Measurements from ENCODE around the gene OTOG.

Gene OTOG

DNA sequence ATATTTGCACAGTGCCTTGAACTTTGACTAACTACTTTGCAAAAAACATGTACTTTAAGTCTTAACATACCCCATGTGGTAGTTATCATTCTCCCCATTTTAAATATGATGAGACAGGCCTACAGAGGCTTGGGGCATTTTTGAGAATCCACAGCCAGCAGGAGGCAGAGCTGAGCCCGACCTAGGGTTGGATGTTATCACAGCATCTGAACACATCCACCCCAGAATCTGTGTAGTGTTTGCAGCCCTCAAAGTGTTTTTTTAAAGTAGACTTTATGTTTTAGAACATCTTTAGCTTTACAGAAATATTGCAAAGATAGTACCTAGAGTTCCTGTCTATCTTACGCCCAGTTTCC, 17.6 kb downstream of the OTOG start:
- H3K4me3 ChIP-seq (ENCODE audit: low read depth in 1 of 2, low read length in 1 of 2): no peak overlapping the region
- no peak overlapping the region for H3K27ac ChIP-seq
- H3K9me3 ChIP-seq: no peaks in the 10 kb centered on the region
- TF ChIP-seq, protein P1, sequence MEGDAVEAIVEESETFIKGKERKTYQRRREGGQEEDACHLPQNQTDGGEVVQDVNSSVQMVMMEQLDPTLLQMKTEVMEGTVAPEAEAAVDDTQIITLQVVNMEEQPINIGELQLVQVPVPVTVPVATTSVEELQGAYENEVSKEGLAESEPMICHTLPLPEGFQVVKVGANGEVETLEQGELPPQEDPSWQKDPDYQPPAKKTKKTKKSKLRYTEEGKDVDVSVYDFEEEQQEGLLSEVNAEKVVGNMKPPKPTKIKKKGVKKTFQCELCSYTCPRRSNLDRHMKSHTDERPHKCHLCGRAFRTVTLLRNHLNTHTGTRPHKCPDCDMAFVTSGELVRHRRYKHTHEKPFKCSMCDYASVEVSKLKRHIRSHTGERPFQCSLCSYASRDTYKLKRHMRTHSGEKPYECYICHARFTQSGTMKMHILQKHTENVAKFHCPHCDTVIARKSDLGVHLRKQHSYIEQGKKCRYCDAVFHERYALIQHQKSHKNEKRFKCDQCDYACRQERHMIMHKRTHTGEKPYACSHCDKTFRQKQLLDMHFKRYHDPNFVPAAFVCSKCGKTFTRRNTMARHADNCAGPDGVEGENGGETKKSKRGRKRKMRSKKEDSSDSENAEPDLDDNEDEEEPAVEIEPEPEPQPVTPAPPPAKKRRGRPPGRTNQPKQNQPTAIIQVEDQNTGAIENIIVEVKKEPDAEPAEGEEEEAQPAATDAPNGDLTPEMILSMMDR (IDR thresholded peaks at IDR 0.05): no peak
- H3K36me3 ChIP-seq: no peaks in the 10 kb centered on the region
- peaks cover 6% of the 10 kb centered on the region for H3K27me3 ChIP-seq
- no peaks in the 10 kb centered on the region for H3K4me1 ChIP-seq (ENCODE audit: control insufficient read depth in 1 of 2, insufficient read depth in 1 of 2, low read depth in 1 of 2, low read length in 1 of 2)

DNA sequence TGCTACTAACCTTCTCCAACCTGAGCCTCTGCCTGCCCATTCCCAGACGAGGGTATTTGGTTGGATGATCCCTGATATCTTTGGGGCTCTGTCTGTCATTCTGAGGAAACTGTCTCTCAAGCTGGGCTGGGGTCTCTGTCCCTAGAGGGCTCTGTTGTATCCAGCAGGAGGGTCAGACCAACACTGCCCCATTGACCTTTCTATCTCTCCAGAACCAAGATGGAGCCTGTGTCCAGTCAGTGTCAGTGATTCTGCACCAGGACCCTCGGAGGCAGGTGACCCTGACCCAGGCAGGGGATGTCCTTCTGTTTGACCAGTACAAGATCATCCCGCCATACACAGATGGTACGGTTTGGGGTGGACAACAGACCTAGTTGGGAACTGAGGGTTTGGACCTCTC, 21.9 kb downstream of the OTOG start:
- Histone ChIP-seq H3K27ac (no peak overlapping the region), H3K36me3 (no peaks in the 10 kb centered on the region), H3K27me3 (peaks cover 14% of the 10 kb centered on the region), H3K4me1 (ENCODE audit: control insufficient read depth in 1 of 2, insufficient read depth in 1 of 2, low read depth in 1 of 2, low read length in 1 of 2) (no peaks in the 10 kb centered on the region), H3K9me3 (no peaks in the 10 kb centered on the region), H3K4me3 (ENCODE audit: low read depth in 1 of 2, low read length in 1 of 2) (no peak overlapping the region)
- TF ChIP-seq, protein P1 (IDR thresholded peaks at IDR 0.05): no peak

DNA sequence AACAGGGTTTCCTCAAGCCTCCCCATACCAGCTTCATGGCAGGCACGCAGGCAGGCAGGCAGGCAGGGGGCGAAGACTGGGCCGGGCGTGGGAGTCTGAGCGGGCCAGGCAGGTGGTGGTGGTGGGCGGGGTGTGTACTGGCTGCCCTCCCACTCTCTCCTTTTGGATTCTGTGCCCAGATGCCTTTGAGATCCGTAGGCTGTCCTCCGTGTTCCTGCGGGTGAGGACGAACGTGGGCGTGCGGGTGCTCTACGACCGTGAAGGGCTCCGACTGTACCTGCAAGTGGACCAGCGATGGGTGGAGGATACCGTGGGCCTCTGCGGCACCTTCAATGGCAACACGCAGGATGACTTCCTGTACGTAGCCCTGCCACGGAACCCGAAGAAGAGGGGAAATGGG, 23.0 kb downstream of the OTOG start:
- H3K4me1 ChIP-seq (ENCODE audit: control insufficient read depth in 1 of 2, insufficient read depth in 1 of 2, low read depth in 1 of 2, low read length in 1 of 2): no peaks in the 10 kb centered on the region
- H3K27me3 ChIP-seq: peaks cover 14% of the 10 kb centered on the region
- H3K9me3 ChIP-seq: no peaks in the 10 kb centered on the region
- H3K36me3 ChIP-seq: no peaks in the 10 kb centered on the region
- H3K4me3 ChIP-seq (ENCODE audit: low read depth in 1 of 2, low read length in 1 of 2): no peak overlapping the region
- H3K27ac ChIP-seq: no peak overlapping the region
- TF ChIP-seq, protein P1 (IDR thresholded peaks at IDR 0.05): no peak

DNA sequence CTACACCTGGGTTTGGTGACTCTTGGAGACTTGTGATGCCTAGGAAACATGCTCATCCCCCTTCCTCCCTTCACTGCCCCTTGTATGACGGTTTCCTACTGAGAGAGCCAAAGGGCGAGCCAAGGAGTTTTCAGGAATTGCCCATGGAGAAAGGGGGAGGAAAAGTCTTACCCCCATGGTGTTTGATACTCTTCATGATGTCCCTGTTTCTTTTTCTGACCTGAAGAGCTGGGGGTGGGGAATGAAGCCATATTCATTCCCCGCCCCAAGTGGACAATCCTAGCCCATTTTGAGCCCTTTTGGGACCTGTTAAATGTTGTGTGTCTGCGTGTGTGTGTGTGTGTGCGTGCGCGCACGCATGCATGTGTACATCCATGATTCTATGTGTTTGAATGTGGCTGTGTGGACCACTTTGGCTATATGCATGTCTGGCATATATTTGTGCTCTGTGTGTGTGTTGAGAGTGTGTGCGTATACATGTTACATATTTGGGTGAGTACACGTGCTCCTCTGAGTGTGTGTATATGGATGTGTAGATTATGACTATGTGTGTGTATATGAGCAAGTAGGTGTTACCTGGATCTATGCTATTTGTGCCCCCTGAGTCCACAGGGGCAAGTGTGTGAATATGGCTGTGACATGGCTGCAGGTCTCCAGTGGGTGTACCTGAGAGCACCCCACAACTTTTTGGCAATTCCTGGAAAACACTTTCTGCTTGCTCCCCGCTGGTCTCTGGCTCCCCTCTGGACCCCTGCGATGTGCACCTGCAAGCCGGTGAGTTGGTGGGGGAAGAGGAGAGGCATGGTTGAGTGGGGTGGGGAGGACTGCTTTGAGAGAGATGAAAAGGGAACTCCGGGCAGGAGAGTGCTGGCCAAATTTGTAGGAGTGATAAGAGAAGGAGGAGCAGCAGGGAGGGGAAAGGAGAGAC, 24.6 kb downstream of the OTOG start:
- TF ChIP-seq, protein P1 (IDR thresholded peaks at IDR 0.05): no peak
- no peaks in the 10 kb centered on the region for H3K9me3 ChIP-seq
- no peak overlapping the region for H3K27ac ChIP-seq
- H3K4me1 ChIP-seq (ENCODE audit: control insufficient read depth in 1 of 2, insufficient read depth in 1 of 2, low read depth in 1 of 2, low read length in 1 of 2): no peaks in the 10 kb centered on the region
- no peaks in the 10 kb centered on the region for H3K36me3 ChIP-seq
- no peak overlapping the region for H3K4me3 ChIP-seq (ENCODE audit: low read depth in 1 of 2, low read length in 1 of 2)
- H3K27me3 ChIP-seq: peaks cover 13% of the 10 kb centered on the region

DNA sequence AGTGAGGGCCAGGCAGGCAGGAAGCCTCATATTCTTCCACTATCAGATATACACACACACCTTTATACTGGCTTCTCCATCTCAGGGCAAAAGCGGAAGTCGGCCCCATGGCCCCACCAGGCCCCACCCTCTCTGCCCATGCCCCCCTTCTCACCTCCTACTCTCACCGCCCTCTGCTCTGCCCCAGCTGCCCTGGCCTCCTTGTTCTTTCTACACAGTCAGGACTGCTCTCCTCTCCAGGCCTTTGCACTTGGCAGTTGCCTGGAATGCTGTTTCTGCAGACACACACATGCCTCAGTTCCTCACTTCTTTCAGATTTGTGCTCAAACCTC, 25.3 kb downstream of the OTOG start:
- Histone ChIP-seq H3K9me3 (no peaks in the 10 kb centered on the region), H3K36me3 (no peaks in the 10 kb centered on the region), H3K27me3 (peaks cover 8% of the 10 kb centered on the region), H3K4me1 (ENCODE audit: control insufficient read depth in 1 of 2, insufficient read depth in 1 of 2, low read depth in 1 of 2, low read length in 1 of 2) (no peaks in the 10 kb centered on the region), H3K4me3 (ENCODE audit: low read depth in 1 of 2, low read length in 1 of 2) (no peak overlapping the region), H3K27ac (no peak overlapping the region)
- TF ChIP-seq, protein P1 (IDR thresholded peaks at IDR 0.05): no peak
